Stimulated activated CD8-positive, alpha-beta memory T cell treated with anti-CD3 and anti-CD28 coated beads, Interleukin-15, amount 100 ng/mL, for 24 hours (primary cell): ENCODE data around the gene GDPD2.

Experiments
- DNase-seq: peaks from one replicate; pipeline ENCODE4 v3.0.0-alpha.2; 2020; ENCODE audit warnings: low read depth

GDPD2 gene

GRCh38 chrX:70476166-70476933 is 53.2 kb downstream of the GDPD2 start:
- DNase-seq = no peak

DNA sequence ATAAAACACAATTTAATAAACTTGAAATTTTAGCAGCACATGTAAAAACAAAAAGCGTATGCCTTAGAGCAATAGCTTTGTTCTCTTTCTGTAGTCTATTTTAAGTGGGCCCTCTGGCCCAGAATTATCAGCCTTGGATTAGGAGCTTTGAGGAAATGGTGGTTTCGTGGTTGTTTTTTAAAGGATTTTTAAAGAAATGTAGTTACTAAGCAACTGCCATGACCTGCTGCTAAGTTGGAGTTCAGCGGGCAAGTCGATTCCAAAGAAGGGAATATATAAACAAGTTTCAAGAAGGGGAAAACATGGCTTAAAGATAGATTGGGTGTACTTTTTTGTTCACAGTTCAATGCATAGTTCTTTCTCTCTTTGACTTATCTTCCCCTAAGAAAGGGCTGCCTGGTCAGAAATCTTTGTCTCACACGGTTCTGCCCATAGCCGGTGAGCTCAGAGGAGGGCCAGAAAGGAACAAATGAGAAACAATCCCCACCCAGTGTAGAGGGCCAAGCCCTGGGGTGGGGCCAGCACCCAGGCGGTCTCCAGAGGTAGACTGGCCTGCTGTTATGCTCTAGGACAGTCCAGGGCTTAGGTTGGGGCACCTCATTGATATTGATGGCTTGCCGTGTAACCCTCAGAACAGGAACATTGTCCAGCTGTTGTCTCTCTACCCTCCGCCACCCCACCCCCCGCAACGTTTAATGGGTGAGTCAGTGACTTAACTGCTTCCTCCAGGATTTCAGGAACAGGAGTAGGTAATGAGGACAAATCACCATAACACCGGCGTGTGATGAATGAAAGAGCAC is 54.0 kb downstream of the GDPD2 start:
- DNase-seq = no peak

DNA sequence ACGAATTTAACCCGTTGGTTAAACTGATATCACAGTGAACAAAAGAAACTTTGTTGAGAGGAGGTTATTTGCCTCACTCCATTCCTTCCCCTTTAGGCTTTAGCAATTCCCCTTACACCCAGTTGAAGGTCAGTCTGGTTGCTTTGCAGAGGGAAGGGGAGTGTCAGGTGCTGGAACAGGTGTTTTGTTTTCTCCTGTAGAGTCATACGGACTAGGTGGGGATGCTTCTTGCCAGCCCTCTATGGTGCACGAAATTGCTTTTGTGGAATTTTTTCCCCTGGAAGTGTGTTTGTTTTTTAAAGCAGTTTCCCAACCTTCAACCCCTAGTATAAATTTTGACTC is 54.6 kb downstream of the GDPD2 start:
- no peak for DNase-seq

DNA sequence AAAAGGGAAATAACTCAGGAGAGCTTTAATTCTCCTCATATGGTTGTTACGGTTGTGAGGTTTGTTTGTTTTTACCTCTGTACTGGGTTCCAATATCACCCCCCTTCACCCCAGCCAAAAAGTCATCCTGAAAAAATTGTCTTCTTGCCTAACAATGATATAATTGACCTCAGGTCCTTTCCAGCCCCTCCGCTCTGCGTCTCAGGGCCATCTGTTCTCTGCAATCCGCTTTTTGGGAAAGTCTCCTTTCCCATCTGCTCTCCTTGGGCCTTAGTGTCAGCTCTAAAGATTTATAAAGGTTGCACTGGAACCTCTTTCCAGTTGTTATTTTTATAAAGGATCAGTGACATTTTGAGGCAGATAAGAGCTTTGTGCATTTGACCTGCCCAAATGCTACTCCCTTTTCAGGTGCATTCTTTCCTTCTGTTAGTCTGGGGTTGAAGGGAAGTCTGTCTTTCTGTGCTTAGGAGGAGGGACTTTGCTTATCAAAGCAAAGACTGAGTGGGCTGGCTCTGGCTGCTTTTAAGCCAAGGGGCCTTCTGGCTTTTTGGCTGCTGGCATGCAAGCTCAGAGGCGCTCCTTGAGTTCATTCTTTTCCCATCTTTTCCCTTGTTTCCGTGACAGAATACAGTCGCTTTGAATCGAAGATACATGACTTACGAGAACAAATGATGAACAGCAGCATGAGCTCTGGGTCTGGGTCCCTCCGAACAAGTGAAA is 55.6 kb downstream of the GDPD2 start:
- DNase-seq = no peak

DNA sequence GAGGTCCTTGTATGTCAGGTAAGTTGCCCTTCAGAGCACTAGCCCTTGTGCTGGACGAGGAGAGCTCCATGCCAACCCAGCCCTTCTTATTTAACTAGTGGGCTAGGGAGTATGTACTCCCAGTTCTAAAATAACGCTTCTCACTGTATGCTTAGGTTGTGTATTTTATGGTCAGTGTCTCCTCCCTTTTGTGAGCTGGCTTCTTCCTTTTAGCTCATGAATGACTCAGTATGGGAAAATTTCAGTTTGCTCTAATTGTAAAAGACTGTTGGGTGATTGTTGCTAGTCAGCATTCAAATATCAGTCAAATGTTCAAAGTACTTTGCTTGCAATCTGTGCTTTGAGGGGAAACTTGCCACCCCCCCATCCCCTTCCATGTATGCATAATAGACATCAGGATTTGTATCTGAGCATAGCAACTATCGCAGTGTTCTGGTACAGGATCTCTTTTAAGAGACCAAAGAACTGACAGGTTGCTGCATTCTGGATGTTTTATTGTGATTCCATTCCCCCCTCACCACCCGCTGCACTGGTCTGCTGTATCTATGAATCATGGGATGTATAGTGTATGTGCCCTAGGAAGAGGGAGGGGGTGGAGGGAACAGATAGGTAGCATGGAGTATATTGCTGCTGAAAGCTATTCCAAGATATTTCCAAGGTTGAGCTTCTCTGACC is 56.3 kb downstream of the GDPD2 start:
- DNase-seq = no peak

DNA sequence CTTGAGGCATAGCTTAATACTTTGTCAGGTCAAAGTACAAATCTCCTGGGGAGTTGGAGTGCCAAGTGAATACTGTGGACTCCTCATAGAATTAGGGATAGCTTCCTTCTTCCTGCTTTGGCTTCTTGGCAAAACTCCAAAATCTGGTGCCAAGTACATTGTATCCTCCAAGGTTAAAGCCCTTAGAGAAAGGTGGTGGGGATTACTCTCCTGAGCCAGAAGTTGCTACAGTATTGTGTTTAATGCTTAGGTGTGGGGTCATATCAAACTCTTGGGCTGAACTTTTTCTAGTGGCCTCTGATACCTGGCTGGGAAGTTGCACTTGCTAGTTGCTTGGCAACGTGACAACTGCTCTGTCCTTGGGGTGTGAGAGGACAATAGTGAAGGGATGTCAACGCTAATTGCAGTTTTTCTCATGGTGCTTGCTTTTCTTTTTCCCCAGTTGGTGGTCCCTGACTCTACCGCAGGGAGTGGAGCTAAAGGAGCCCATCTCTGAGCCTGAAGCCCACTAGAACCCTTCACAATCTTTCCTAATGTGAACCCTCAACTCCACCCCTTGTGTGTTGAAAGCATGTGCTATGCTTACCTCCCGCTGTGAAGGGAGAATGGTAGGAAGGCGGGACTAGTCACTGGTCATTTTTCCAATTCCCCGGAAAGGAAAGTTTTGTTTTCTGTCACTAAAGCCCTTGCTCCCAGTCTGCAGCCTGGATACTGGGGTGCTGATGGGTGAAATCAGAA is 57.0 kb downstream of the GDPD2 start:
- DNase-seq = no peak

GRCh38 chrX:70480660-70481018 is 57.5 kb downstream of the GDPD2 start:
- no peak for DNase-seq

DNA sequence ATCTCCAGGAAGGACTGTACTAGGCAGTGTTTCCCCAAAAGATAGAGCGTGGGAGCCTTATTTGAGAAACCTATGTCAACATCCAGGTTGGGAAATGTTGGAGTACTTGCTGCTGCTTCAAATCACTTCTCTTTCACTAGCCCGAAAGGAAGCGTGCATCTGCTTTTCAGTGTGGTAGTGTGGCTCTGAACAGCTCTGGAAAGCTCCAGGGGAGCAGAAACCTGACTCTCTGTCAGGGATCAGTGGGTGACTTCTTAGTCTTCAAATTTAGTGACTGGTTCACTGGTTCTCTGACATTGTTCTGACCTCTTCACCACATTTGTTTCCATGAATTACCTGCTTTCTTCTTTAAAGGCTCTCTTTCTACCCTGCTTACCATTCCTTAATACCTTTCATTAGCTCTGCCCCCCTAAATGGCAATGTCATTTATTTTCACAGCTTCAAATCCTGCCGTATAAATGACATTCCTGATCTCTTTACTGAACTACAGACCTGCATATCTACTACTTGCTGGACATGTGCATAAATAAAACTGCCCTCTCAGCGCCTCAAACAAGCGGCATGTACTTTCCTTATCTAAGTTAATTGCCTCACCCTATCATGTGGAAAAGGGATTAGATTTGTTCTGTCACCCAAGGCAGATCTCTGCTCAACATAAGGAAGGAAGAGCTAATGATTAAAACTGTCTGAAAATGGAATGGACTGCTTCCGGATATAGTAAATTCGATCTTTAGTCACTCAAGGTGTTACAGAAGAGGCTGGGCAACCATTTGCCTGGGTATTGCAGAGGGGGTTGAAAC is 58.6 kb downstream of the GDPD2 start:
- no peak for DNase-seq

DNA sequence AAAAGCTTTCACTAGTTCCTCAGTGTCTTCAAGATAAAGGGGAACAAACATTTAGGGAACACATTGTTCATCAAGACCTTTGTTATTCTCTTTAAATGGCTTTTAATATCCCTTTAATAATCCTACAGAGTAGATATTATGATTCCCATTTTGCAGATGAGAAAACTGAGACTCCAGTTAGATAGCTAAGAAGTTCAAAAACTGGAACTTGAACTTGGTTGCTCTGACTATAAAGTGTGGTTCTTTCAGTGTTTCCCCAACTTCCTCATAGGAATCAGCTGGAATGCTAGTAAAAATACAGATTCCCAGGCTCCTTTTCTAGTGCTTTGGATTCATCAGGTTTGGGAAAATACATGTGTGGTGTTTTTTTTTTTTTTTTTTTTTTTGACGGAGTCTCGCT is 59.2 kb downstream of the GDPD2 start:
- no peak for DNase-seq
